ENCODE measurements around the gene FARSA.

Gene FARSA

DNA sequence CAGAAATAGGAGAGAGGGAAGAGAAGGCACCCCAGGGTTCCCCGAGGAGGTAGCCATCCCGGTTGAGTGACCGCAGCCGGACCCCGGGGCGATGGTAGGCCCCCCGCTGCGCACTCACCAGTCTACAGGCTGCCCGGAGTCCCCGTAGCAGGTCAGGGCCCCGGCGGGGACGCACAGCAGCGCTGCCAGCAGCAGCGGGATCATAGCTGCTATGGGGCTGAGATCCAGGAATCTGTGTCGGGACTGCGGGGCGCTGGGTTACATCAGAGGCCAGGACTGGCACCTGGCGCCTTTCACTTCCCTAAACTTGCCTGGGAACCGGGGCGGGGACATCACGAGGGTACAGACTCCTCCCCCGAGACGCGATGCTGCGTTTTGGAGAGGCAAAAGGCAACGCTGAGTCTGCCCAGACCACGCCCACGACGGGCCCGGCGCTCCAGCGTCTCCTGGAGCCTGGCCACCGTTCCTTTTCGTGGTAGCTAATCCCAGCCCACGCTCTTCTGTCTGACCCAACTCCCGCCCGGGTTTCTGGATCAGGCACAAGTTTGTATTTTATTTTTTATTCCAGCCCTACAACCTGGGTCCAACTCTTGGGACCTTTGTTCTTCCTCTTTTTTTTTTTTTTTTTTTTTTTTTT is 52.2 kb downstream of the FARSA start, which contains the start of gene DNASE2:
Gene DNASE2, minus strand, starts transcription at position 278 of the 637 bp plus-strand sequence. Its CDS starts 74 bp downstream, at position 204.
- TF ChIP-seq, protein P1, sequence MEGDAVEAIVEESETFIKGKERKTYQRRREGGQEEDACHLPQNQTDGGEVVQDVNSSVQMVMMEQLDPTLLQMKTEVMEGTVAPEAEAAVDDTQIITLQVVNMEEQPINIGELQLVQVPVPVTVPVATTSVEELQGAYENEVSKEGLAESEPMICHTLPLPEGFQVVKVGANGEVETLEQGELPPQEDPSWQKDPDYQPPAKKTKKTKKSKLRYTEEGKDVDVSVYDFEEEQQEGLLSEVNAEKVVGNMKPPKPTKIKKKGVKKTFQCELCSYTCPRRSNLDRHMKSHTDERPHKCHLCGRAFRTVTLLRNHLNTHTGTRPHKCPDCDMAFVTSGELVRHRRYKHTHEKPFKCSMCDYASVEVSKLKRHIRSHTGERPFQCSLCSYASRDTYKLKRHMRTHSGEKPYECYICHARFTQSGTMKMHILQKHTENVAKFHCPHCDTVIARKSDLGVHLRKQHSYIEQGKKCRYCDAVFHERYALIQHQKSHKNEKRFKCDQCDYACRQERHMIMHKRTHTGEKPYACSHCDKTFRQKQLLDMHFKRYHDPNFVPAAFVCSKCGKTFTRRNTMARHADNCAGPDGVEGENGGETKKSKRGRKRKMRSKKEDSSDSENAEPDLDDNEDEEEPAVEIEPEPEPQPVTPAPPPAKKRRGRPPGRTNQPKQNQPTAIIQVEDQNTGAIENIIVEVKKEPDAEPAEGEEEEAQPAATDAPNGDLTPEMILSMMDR (conservative IDR thresholded peaks at IDR 0.05; ENCODE audit: low read depth): no peak
- peak within 1 kb of the TSS; percentile 87 for H3K27ac ChIP-seq
- POLR2A ChIA-PET (ENCODE audit: low non-redundant PET): interaction anchor here (0.6 to 1.0 kb wide), 4 partner anchors 10 to 61 kb away, joined by 4 to 11 read pairs (median 7); no protein-coding TSS in a partner anchor
- DNase-seq (ENCODE audit: low spot score): peak; percentile 98
- CTCF ChIA-PET: no interaction called here

DNA sequence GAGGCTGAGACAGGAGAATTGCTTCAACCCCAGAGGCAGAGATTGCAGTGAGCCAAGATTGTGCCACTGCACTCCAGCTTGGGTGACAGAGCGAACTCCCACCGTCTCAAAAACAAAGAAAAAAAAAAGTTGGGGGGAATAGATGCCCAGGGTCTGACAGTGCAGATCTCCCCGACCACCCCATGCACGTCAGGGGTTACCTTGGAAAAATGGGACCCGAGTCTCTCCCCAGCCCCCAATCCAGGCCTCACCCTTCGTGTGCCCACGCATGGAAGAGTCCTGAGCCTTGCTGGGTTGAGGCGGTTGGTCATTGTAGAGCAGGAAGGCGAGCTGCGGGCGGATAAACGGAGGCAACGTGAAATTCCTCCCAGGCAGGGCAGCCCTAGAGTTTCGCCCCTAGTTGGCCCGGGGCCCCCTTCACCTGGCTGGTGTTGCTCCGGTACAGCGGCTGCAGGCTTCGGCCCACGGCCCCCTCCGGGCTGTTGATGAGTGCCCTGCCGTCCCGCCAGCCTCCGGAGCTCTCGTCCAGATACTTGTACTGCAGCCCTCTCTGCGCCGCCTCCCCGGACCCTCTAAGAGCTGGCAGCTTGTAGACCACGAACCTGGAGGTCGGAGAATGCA is 52.9 kb downstream of the FARSA start:
- TF ChIP-seq, protein P1 (conservative IDR thresholded peaks at IDR 0.05; ENCODE audit: low read depth): no peak
- DNase-seq (ENCODE audit: low spot score): no peak
- POLR2A ChIA-PET (ENCODE audit: low non-redundant PET): interaction anchor here (0.6 to 1.0 kb wide), 3 partner anchors 37 to 62 kb away, joined by 6 to 11 read pairs (median 8); no protein-coding TSS in a partner anchor
- peak overlapping the region; percentile 87 for H3K27ac ChIP-seq
- CTCF ChIA-PET: no interaction called here

DNA sequence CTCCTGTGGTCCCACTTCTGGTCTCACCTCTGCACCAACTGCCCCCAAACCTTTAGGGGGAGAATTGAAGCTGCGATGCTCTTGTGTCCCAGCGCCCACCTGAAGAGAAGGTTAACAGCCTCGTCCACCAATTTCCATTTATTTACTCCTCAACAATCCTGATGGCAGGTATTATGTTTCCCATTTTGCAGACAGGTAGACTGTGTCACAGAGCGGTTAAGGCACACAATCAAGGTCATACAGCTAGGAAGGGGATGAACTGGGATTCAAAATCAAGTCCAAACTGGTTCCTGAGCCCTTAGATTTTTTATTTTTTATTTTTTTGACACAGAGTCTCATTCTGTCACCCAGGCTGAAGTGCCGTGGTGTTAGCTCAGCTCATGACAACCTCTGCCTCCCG is 58.4 kb downstream of the FARSA start:
- no peak overlapping the region for H3K27ac ChIP-seq
- DNase-seq (ENCODE audit: low spot score): no peak
- TF ChIP-seq, protein P1 (conservative IDR thresholded peaks at IDR 0.05; ENCODE audit: low read depth): no peak
- ChIA-PET POLR2A (ENCODE audit: low non-redundant PET) (no interaction called here), CTCF (no interaction called here)

DNA sequence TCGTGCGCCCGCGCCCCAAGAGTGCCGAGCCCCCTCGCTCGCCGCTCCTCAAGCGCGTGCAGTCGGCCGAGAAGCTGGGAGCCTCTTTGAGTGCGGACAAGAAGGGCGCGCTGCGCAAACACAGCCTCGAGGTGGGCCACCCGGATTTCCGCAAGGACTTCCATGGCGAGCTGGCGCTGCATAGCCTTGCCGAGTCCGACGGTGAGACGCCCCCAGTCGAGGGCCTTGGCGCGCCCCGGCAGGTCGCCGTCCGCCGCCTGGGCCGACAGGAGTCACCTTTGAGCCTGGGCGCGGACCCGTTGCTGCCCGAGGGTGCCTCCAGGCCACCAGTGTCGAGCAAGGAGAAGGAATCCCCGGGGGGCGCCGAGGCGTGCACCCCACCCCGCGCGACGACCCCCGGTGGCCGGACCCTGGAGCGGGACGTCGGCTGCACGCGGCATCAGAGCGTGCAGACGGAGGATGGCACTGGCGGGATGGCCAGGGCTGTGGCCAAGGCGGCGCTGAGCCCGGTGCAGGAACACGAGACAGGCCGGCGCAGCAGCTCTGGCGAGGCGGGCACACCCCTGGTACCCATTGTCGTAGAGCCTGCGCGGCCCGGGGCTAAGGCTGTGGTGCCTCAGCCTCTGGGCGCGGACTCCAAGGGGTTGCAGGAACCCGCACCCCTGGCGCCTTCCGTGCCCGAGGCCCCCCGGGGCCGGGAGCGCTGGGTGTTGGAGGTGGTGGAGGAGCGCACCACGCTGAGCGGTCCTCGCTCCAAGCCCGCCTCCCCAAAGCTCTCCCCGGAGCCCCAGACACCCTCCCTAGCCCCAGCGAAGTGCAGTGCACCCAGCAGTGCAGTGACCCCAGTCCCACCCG is 59.4 kb downstream of the FARSA start:
- CTCF ChIA-PET: interaction anchor here (0.6 to 0.8 kb wide), 3 partner anchors 13 to 183 kb away, joined by 3 to 5 read pairs (median 4); no protein-coding TSS in a partner anchor
- TF ChIP-seq, protein P1 (conservative IDR thresholded peaks at IDR 0.05; ENCODE audit: low read depth): no peak
- POLR2A ChIA-PET (ENCODE audit: low non-redundant PET): interaction anchor here (0.6 kb wide), 1 partner anchor 187 kb away, joined by 3 read pairs; no protein-coding TSS in a partner anchor
- peak overlapping the region; percentile 56; the same call in 1 of the 2 replicates for H3K27ac ChIP-seq
- no peak for DNase-seq (ENCODE audit: low spot score)

DNA sequence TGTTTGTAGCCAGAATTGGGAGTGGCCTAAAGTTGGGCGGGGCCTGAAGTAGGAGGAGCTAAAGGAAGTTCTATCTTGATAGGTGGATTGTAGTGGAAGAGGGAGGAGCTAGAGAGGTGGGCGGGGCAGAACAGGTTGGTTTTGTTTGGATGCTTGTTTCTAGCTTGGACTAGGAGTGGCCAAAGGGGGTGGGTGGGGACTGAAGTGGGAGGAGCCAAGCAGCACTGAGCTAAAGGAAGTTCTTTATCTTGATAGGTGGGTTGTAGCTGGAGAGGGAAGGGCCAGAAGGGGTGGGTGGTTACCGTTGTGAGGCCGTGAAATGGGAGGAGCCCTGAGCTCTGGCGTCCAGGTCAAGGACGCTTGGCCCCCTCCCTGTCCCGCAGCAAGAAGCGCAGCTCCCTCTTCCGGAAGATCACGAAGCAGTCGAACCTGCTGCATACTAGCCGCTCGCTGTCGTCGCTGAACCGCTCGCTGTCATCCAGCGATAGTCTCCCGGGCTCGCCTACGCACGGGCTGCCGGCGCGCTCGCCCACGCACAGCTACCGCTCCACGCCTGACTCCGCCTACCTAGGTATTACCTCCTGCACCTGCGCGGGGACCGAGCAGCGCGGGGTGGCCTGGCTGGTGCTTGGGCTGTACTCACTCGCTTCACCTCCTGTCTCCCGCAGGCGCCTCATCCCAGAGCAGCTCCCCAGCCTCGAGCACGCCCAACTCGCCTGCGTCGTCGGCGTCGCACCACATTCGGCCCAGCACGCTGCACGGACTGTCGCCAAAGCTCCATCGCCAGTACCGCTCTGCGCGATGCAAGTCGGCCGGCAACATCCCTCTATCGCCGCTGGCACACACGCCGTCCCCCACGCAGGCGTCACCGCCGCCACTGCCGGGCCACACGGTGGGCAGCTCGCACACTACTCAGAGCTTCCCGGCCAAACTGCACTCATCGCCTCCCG is 60.3 kb downstream of the FARSA start:
- peak overlapping the region; percentile 56 for H3K27ac ChIP-seq
- ChIA-PET POLR2A (ENCODE audit: low non-redundant PET) (interaction anchor here (0.6 to 0.8 kb wide), 5 partner anchors 80 to 259 kb away, joined by 3 to 11 read pairs (median 4); no protein-coding TSS in a partner anchor), CTCF (interaction anchor here (0.5 to 0.9 kb wide), 7 partner anchors 12 to 319 kb away, joined by 3 to 8 read pairs (median 3); no protein-coding TSS in a partner anchor)
- TF ChIP-seq, protein P1 (conservative IDR thresholded peaks at IDR 0.05; ENCODE audit: low read depth): peak; percentile 21; the same call in 1 of the 2 replicates
- peak; percentile 94 for DNase-seq (ENCODE audit: low spot score)
